Muscle of back (tissue), 11 donors: ENCODE data around the gene CCSER1. TPM values are rescaled to one million over a fixed set of nuclear protein-coding genes. Genes with fewer than 3 reads are reported as not detected.
"Not testable (repeated sequence)": the region's sequence is repeated elsewhere in the genome, so short reads cannot be mapped to it uniquely, and the experiment has no call there.

Experiments
- DNase-seq, 3 donors: peaks; one replicate each; pipeline versions ENCODE4 v3.0.0 to v3.0.0-alpha.2; 2013
- polyA plus RNA-seq, 10 donors: library from polyadenylated mRNA; unstranded; fragments of 120-200 nt; gene quantifications; one replicate each; pipeline ENCODE4 v1.2.1, GENCODE V29; 2013; ENCODE audit not compliant: insufficient read length in 10 of 10

Gene CCSER1
- polyA plus RNA-seq, 10 donors, result 0.20 to 0.86 (median 0.41) TPM

DNA sequence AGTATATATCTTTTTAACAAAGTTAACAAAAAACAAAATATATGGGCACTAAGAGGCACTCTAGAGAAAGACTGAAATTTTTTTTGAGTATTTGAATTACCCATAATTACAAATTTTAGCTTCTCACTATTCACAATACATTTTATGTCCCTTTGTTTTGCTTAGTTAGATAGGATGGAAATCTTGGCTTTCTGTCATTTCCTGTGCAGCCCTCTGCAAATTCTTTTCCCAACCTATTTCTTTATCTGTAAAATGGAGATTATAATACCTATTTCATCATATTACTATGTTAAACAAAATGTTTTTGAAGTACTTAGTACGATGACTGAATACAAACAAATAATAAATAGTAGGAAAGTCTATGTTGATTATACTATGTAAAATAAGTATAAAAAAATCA, 710.0 kb downstream of the CCSER1 start:
- DNase-seq, result no peak

DNA sequence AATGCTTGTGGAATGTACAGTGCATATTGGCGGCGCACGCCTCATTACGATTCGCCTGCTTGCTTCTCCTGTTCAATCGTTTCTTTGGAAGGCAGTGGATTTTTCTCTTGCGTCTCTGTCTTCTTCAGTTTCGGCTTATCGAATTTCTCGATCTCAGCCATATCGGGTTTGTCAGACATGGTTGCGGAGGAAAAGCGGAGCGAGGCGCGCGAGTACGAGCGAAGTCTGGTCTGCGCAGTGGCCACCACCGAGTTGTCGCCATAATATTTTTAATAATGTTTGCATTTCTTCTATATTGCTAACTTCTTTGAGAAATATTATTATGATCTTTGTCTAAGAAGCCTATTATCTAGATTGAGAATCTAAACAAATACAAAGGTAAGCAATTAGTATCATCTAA, 711.7 kb downstream of the CCSER1 start:
- not testable (repeated sequence) for DNase-seq

DNA sequence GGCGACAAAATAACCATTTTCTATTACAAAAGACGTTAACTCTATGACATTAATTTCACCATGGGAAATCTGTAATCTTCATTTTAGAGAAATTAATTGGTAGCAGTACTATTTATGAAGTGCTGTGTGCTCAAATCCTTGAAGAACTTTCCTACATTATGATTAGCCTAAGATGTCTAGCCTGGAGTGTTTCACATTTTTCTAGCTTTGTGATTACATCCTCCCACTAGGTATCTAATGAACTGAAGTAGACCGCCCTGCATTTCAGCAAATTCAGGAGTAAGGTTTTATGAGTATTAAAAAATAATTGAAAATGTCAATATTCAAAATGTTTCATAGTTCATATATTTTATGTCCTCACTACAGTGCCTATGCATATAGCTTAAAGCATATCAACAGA, 713.1 kb downstream of the CCSER1 start:
- DNase-seq, result no peak

DNA sequence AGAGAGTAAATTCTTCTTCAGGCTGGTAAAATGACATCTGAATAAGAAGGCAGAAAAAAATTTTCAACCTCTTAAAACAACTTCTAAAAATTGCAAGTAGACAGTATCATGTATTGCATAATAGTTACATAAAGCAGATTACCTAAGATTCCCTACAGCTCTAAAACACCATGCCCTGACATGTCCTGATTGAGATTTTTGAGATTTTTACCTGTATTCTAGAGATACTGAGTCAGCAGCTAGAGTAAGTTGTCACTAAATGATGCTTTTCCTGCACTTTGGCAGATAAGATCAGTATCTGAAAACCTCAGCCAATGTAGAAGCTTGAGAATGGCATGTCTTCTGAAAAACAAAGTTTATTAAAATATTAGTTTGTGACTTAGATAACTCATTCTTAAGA, 713.6 kb downstream of the CCSER1 start:
- DNase-seq, result no peak

DNA sequence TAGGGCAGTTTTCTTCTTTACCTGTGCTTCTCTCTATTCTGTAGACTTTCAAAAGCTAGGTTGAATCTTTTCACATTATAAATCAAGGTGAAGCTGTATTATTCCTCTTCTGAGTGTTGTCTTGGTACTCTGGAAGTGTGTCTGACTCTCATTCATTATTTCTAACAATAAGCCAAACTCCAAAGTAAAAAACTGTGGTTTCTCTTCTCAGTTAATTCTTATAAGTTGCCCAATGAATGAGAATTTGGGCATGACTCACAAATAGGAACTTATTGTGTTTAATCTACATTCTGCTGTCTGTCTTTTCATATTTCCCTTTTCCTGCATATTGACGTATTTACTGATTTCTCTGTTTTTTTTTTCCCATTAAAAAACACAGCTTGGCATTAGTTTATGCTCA, 714.5 kb downstream of the CCSER1 start:
- DNase-seq, result no peak

DNA sequence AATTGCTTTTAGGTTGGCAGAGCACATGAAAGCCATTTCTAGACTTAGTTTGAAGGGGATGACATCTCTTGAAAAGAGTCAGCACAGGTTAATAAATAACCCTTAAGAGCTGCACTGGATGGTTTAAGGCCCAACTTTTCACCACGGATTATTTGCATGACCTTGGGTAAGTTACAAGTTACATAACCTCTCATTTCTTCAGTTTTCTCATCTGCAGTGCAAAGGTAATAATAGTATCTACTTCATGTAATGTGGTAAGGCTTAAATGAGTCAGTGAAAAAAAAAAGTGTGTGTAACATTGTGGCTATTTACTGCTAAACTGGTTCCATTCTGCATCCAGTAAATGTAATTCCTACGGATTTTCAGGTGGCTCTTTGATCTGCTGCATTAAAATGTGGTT, 715.8 kb downstream of the CCSER1 start:
- no peak for DNase-seq

DNA sequence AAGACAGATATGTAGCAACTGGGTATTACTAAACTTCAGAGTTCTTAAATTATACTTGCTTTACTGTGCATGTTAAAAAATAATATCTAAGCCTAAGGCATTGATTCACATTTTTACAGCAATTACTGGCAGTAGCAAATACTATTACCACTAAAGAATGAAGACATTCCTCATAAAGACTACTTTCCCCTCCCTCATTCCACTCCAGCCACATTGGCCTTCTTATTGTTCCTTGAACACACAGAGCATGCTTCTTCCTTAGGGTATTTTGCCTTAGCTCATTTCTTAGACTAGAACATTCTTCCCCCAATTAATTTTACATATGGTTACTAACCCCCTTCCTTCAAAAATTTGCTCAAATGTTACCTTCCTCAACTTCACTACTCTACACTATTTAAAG, 717.0 kb downstream of the CCSER1 start:
- no peak for DNase-seq

DNA sequence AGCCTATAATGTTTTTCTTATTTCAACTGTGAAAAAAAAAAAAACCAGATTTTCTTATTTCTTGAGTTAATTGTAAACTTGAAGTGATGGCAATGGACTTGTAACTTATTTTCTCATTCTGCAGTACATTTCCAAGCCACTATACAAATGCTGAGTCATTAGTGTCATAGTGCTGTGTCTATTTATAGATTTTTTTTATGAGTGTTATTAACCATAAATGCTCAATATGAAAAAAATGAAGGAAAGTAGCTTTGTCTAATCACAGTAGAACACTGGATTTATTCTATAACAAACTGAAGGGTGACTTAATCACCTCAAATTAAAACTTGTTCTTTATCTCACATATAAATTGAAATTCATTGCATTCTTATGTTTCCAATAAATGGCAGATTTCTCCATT, 718.6 kb downstream of the CCSER1 start:
- DNase-seq, result no peak

DNA sequence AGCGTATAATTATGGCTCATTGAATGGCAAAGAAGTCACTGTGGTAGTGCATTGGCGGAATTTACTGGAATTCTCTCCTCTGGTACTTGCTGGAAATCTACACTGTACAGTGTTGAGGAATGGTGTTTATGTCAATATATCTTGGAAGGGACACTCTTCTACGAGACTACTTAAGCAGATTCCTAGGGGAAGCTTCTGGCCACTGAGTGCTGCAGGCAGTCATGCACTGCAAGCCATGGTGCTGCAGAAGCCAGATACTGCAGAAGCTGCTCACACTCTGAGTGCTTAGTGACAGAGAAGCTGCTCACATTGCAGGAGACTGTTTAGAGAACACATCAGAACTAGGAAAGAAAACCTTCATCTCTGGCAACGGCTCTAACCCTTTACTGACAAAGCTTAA, 725.0 kb downstream of the CCSER1 start:
- DNase-seq, result peak in 2 of 3 donors; percentile 5 to 6

DNA sequence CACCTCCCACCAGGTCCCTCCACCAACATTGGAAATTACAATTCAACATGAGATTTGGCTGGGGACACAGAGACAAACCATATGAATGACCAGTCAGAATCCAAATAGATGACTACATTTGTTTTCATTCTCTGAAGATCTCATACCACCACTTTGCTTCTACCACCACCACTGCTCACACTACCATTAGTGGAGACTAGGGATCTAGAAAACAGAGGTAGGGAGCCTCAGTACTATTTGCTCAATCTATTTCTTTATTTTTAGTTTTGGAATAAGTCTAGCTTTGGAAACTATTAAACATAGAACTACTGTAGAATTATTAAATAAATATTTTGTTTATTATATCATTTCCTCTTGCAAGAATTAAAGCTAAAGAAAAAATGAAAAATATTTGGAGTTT, 727.9 kb downstream of the CCSER1 start:
- DNase-seq, result peak in 1 of 3 donors; percentile 11

DNA sequence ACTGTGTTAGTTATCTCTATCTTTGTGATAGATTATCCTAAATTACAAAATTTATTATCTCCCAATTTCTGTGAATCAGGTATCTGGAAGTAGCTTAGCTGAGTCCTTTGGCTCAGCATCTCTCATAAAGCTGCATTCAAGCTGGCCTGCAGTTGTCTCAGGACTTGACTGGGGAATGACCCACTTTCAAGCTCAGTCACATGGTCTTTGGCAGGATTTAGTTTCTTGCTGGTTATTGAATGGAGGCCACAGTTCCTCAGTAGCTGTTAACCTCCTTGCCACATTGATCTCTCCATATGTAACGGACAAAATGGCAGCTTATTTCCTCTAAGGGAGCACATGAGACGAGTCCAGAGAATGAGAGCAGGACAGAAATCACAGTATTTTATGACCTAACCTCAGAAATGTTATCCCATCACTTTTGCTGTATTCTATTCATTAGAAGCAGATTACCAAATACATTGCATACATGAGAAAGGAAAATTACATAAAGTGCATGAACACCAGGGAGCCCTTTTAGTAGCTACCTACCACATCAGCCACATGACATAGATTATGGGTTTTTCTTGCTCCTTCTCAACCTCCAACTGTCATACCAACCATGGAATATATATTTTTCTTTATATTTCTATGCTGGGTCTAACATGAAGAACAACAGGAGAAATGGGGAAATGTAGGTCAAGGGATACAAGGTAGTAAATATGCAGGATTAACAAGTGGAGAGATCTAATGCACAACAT, 730.1 kb downstream of the CCSER1 start:
- DNase-seq, result no peak

DNA sequence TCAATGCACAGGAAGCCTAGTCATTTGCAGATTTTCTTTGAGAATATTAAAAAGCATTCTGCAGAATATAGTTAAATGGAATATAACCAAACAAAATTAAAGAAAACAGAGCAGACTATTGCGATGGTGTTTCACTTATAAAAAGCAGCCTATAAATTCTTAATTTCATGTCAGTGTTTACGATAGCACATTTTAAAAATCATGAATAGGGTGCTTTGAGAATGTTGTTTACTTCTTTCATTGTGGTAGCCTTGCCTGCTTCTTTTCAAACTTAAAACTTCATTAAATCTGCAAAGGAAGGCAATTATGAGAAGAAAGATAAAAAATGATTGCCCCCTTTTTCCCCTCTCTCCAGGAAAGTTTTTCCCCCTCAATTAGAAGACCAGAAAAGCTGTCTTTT, 748.6 kb downstream of the CCSER1 start:
- no peak for DNase-seq

DNA sequence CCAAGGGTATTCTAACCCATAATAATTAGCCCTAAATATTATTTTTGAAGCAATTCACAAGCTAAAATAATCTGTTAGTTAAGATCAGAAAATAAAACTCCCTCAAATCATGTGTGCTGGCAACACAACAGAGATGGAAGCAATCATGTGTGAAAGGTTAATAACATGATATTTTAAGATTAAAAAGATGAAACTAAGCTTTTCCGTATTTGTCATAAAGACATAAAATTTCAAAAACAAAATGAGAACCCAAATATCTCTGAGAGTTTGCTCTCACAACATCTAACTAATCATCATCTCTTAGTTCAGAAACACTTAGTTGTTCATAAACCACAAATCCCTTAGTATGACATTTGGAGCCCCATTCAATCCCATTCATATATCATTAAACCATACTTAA, 749.1 kb downstream of the CCSER1 start:
- no peak for DNase-seq

DNA sequence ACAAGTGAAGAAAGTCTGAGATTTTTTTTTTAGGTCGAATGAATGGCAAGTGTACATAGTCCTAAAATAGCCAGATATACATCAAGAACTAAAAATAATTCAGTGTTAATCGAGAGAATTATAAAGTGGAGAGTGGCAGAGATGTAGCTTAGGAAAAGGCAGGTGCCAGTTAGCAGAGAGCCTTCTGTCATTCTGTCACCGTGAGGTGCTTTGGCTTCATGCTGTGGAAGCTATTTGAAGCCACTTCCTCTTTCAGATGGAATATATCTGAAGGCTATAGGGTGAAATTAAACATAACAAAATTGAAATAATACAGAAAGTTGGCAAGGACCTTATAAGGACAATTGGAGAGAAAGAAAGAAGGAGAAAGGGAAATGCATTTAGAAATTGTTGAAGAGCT, 756.3 kb downstream of the CCSER1 start:
- DNase-seq, result no peak

DNA sequence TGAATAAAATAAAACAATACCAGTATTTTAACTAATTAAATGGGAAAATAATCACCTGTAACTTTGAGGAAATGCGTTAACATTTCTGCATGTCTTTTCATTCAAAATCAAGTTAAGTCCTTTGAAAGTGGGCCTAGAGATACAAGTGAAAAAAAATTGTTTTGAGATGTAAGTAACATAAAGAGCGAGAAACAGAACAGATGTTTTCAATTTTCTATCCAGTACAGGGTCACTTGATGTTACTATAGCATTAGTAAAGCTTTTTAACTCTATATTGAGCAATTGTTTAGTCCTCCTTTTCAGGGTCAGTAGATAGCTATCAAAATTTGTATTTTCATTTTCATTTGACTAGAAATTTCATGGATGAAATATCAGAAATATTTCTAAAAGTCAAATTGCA, 761.4 kb downstream of the CCSER1 start:
- DNase-seq, result peak in 1 of 3 donors; percentile 8

DNA sequence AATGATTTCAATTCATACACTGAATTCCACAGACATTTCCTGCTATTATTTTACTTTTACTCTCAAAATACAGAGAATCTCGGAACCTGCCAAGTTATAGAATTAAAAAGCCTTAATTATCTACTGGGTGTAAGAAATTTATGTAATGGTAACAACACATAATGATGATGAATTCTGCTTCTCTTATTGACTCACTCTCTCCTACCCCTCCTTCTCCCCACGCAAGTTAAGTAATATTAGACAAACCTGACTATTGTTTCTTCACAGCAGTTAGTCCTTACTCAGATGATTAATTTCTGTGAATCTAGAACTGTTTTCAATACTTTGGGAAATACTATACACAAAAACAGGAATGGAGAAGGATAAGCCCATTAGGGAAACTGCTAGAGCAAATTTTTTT, 762.0 kb downstream of the CCSER1 start:
- DNase-seq, result no peak

DNA sequence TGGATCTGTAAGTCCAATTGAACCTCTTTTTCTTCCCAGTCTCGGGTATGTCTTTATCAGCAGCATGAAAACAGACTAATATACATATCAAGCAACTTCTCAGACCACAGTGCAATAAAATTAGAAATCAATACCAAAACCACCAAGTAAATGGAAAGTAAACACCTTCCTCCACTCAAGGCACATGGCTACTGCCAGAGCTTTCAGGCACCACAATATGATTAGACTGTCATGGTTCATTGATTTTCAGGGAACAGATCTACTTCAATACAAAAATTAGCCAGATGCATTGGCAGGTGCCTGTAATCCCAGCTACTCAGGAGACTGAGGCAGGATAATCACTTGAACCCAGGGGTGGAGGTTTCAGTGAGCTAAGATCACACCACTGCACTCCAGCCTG, 776.2 kb downstream of the CCSER1 start:
- not testable (repeated sequence) for DNase-seq

DNA sequence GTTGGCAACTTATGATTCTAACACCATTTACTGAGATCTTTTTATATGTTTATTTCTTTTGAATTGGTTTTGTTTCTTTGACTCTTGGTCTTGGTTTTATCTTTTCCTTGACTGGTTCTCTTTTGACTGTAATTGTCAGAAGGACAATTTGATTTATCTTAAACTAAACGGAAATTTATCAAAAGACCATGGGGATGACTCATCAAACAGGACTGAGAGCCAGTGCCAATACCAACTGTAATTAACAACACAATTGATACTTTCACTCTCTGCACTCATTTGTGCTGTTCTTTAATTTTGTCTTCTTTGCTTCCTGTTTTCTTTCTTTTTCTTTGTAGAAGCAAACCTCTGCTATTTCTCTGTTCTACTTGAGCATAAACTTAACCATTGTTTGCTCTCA, 776.8 kb downstream of the CCSER1 start:
- no peak for DNase-seq

DNA sequence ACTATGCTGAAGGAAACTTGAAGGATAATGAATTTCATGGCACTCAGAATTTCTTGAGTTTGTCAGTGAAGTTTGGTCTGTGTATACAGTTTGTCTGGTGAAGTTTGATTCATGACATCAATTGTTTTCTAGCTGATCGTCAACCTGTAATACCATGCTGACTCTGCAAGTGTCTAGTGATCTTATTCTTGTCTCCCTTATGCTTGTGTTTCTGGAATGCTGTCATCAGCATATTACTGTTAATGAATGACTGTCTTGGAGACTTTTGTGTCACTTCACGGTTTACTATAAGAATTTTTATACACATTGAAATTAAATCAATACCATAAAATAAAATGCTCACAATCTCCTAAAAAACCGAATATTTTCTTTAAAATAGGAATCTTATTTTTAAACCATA, 779.0 kb downstream of the CCSER1 start:
- DNase-seq, result no peak

DNA sequence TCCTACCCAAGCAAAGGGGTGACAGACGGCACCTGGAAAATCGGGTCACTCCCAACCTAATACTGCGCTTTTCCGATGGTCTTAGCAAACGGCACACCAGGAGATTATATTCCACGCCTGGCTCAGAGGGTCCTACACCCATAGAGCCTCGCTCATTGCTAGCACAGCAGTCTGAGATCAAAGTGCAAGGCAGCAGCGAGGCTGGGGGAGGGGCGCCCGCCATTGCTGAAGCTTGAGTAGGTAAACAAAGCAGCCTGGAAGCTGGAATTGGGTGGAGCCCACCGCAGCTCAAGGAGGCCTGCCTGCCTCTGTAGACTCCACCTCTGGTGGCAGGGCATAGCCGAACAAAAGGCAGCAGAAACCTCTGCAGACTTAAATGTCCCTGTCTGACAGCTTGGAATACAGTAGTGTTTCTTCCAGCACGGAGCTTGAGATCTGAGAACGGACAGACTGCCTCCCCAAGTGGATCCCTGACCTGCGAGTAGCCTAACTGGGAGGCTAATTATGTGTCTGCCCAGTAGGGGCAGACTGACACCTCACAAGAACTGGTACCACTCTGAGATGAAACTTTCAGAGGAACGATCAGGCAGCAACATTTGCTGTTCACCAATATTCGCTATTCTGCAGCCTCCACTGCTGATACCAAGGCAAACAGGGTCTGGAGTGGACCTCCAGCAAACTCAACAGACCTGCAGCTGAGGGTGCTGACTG, 784.7 kb downstream of the CCSER1 start:
- not testable (repeated sequence) for DNase-seq

DNA sequence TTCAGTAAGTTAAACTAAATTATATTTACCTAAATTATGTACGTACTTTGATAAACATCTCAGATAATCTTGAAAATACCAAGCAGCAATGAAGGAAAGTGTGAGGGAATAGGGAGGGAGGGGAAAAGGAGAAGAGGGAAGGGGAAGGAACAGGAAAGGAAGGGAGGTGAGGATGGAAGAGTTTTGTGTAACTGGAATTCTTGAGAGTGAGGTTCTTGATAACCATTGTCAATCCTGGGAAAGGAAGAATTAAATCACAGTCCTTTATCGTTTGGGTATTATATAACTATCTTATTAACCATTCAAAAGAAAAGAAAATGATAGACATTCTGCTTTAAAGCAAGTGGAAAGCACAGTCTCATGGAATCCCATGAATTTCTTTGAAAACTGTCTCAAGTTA, 795.0 kb downstream of the CCSER1 start:
- no peak for DNase-seq

DNA sequence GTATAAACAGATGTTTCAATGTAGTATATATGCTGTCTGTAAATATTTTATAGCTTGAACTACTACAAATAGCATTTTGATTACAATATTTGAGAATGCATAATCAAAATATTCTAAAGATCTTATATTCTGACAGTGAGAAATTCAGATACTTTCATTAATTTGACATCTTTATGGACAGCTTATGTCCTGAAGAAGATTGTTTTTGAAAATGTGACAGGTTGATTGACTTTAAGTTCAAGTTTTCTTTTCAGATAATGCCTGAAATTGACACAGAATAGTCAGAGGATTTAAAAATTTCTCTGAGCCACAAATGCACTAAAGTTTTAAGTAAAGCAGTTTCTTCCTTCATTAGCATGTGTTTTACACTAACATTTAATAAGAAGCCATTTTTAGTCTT, 799.8 kb downstream of the CCSER1 start:
- DNase-seq, result no peak

DNA sequence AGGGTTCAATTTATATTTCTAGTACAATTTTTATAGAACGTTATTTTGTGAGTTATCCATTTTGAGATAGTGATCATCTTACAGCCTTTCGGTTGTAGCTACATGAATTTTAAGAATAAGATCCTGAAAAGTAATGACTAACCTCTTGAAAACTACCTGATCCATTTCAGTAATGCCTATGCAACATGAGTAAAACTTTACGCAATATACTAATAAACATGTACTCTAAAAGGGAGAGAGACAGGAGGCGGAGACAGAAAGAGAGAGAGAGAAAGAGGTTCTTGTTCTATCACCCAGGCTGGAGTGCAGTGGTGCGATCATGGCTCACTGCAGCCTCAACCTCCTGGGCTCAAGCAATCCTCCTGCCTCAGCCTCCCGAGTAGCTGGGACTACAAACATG, 816.1 kb downstream of the CCSER1 start:
- no peak for DNase-seq

DNA sequence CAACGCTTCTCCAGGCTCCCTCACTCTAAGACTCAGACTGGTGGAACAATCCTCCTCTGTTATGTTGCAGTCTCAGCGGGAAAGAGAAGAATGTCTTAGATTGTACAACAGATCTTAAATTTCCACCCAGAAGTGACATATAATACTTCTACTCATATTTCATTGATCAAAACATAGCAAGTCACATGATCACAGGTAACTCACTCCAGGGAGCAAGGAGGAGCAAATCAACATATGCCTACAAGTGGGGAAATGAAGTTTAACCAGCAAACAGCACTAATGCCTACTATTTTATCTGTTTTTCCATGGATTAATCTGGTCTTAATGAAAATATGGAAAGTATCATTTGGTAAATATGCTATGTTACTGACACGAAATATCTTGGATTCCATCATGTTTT, 819.8 kb downstream of the CCSER1 start:
- no peak for DNase-seq
